AG04450 (cell line): Measurements from ENCODE around the gene NKAIN2. TPM values are rescaled to one million over a fixed set of nuclear protein-coding genes. Genes with fewer than 3 reads are reported as not detected.
A peak's percentile ranks its signal among the peaks of the same experiment; 100 is the strongest.

ENCODE experiments used
- CTCF ChIA-PET: fragments of 300-600, 350-600 bp; formaldehyde crosslinking; extraction: SDS; loops from one replicate; lab custom pipeline; 2022; ENCODE audit warnings: antibody characterized with exemption, inconsistent platforms; lab: Charles Lee
- POLR2A ChIA-PET: fragments of 350-600 bp; formaldehyde crosslinking; extraction: SDS; loops from one replicate; lab custom pipeline; 2021; ENCODE audit warnings: antibody characterized with exemption, inconsistent platforms; lab: Yijun Ruan, JAX
- DNase-seq: peaks from one replicate; pipeline ENCODE4 v3.0.0-alpha.2; 2011; ENCODE audit warnings: low read depth, low spot score
- H3K27ac ChIP-seq: one replicate; pipeline ENCODE4 v1.5.1; 2012; ENCODE audit warnings: low read depth, low read length, control low read depth
- H3K27me3 ChIP-seq: one replicate; pipeline ENCODE4 v1.6.0; 2012; ENCODE audit warnings: low read length; ENCODE audit not compliant: control insufficient read depth, insufficient read depth
- H3K4me3 ChIP-seq: 2 replicates; pipeline ENCODE4 v1.5.1; 2011; ENCODE audit warnings: mild to moderate bottlenecking, low read depth, low read length, control low read depth
- H3K9me3 ChIP-seq: 2 replicates; pipeline ENCODE4 v1.5.1; 2012; ENCODE audit warnings: low read length; ENCODE audit not compliant: control insufficient read depth, insufficient read depth
- polyA plus RNA-seq: library from polyadenylated mRNA; depleted of rRNA; stranded (reverse); fragments of >200 nt; gene quantifications from 2 replicates; pipeline ENCODE4 v1.2.3, GENCODE V29; 2011; rRNA removed
- TF ChIP-seq, protein P1 (sequence below): IDR thresholded peaks from 2 replicates; pipeline ENCODE4 v1.5.1; 2011; ENCODE audit warnings: low read depth, low read length, control low read depth, inconsistent platforms

Gene NKAIN2
- polyA plus RNA-seq, 1 experiment = not detected

DNA sequence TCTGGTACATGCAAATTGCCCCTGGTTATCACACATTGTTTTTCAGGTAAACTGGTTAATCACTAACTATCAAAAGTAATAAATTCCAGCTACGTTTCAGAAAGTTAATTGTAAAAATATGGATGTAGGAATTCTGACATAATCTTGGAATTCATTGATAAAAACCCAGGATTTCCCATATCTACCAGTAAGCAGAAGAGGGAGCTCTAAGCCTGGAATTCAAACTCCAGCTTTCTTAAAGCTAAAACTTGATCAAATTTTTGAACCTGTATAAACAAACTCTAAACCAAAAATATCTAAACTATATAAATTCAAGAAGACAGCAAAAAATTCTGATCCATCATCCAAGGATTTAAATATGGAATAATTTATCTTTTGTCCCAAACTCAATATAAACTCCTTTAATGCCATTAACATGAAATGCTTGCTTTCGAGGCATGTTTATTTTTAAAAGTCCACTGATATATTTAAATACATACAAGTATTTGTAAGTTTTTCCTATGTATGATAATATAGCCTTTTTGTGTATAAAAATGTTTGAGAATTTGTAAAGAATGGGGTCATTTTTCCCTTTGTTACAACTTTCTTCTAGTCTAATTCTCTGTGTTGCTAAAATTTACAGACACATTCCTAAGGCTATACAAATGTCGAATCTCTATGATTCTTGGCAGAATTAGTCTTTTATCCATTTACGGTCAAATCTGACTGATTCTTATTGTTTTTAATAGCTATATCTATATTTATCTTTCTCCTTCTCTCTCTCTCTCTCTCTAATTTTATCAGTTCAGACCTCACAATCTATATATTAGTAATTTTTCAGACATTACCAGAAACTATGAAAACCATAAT, 1067.2 kb downstream of the NKAIN2 start:
- H3K27me3 ChIP-seq = no peaks in the 10 kb centered on the region
- POLR2A ChIA-PET = no interaction called here
- CTCF ChIA-PET = interaction anchor here (0.6 to 7.8 kb wide), 34 partner anchors 9 to 1086 kb away, joined by 3 to 178 read pairs (median 4); partner anchors contain the start of genes HDDC2, HINT3 and TPD52L1
- H3K27ac ChIP-seq = no peak overlapping the region
- peak; percentile 16 for DNase-seq
- TF ChIP-seq, protein P1, sequence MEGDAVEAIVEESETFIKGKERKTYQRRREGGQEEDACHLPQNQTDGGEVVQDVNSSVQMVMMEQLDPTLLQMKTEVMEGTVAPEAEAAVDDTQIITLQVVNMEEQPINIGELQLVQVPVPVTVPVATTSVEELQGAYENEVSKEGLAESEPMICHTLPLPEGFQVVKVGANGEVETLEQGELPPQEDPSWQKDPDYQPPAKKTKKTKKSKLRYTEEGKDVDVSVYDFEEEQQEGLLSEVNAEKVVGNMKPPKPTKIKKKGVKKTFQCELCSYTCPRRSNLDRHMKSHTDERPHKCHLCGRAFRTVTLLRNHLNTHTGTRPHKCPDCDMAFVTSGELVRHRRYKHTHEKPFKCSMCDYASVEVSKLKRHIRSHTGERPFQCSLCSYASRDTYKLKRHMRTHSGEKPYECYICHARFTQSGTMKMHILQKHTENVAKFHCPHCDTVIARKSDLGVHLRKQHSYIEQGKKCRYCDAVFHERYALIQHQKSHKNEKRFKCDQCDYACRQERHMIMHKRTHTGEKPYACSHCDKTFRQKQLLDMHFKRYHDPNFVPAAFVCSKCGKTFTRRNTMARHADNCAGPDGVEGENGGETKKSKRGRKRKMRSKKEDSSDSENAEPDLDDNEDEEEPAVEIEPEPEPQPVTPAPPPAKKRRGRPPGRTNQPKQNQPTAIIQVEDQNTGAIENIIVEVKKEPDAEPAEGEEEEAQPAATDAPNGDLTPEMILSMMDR = peak; percentile 68
- H3K4me3 ChIP-seq = no peak overlapping the region
- no peaks in the 10 kb centered on the region for H3K9me3 ChIP-seq

DNA sequence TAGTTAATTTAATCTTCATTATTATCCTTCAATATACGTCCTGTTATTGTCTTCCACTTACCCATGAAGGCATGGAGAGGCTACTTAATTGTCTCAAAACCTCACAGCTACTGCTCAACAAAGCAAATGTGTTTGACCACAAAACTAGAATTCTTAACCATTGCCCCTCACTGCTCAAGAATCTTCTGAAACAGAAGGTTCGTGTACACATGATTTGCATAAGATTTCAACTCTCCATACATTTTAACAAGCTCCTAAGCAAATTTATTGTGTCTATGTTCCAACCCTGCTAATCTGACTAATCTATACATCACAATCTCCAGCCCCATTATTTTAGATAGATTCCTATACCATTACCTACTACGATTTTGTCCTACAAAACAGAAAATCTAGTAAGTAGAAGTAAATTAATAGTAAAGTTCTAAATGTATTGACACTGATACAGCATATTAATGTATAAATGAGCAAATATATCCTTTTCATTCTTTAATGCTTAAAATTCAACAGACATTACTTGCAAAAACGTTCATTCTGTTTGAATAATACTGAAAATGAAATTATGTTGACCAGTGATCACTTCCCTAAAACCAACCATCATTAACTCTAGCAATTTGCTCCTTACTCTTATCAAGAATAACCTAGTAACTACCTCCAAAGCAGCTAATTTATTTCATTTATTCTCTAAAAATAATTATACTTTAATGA, 1068.8 kb downstream of the NKAIN2 start:
- Histone ChIP-seq H3K27me3 (no peaks in the 10 kb centered on the region), H3K27ac (no peak overlapping the region), H3K9me3 (no peaks in the 10 kb centered on the region), H3K4me3 (no peak overlapping the region)
- TF ChIP-seq, protein P1 = no peak
- ChIA-PET CTCF (interaction anchor here (0.7 to 7.8 kb wide), 3 partner anchors 8 to 429 kb away, joined by 3 to 178 read pairs (median 3); partner anchors contain the start of gene HDDC2), POLR2A (no interaction called here)
- no peak for DNase-seq

DNA sequence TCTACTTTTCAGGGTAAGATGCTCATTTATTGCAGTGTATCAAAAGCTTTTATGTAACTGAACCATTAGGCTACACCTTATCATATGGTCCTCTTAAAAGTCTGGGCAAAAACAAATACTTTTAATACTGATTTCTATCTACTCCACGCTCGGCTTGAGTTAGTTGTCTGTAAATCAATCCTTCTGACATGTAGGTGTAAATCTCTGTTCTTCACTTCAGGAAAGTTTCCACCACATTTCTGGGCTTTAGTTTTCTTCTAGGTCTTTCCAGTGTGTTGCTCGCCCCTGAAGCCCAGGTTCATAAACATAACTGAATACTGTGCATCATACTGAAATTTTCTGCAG, 1069.4 kb downstream of the NKAIN2 start:
- ChIA-PET CTCF (interaction anchor here (0.7 to 7.8 kb wide), 3 partner anchors 8 to 429 kb away, joined by 3 to 178 read pairs (median 3); partner anchors contain the start of gene HDDC2), POLR2A (no interaction called here)

More for the DNA sequence above, 1069.4 kb downstream of the NKAIN2 start:
- TF ChIP-seq, protein P1 = no peak
- Histone ChIP-seq H3K27ac (no peak overlapping the region), H3K9me3 (no peaks in the 10 kb centered on the region), H3K27me3 (no peaks in the 10 kb centered on the region), H3K4me3 (no peak overlapping the region)
- no peak for DNase-seq

Other genes starting within 250 kb of the NKAIN2 start
- gene TRDN, start 166.9 kb upstream of the NKAIN2 start, polyA plus RNA-seq = not detected in 2 replicates